Astrocyte of the spinal cord (primary cell): Measurements from ENCODE around the gene CDH12.
"Not testable (repeated sequence)": the region's sequence is repeated elsewhere in the genome, so short reads cannot be mapped to it uniquely, and the experiment has no call there.

Source experiments
- DNase-seq: peaks from one replicate; pipeline ENCODE4 v3.0.0; 2011; ENCODE audit warnings: low read depth, low spot score
- H3K4me3 ChIP-seq: 2 replicates; pipeline ENCODE4 v1.5.1; 2011; ENCODE audit warnings: low read depth, mild to moderate bottlenecking, low read length, moderate library complexity
- in situ Hi-C: cut with HindIII; loops from 2 replicates; pipeline ENCODE4 v1.10.0; 2017; ENCODE audit warnings: low sequenced_read_pairs
- TF ChIP-seq, protein P1 (sequence below): IDR thresholded peaks from 2 replicates; pipeline ENCODE4 v1.5.1; 2012; ENCODE audit warnings: low read depth, mild to moderate bottlenecking, low read length, inconsistent platforms

CDH12 gene

DNA sequence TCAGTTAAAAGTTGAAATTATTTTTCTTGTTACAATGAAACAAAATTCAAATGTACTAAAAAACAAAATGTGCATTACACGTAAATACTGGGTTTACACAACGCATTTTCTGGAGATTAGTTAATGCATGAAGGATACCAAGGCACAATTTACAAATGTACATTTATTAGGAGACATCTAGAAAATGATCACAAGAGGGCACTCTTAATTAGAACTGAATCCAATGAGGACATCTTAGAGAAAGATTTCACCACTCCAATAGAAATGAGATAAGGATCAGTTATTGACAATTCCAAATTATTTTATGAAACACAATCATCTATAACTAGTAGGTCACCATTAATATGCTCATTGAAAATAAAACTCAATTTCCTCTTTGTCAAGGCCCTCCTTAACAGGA is 36.6 kb upstream of the CDH12 start:
- DNase-seq: no peak
- H3K4me3 ChIP-seq: no peak overlapping the region
- in situ Hi-C loops: no loop called here
- TF ChIP-seq, protein P1, sequence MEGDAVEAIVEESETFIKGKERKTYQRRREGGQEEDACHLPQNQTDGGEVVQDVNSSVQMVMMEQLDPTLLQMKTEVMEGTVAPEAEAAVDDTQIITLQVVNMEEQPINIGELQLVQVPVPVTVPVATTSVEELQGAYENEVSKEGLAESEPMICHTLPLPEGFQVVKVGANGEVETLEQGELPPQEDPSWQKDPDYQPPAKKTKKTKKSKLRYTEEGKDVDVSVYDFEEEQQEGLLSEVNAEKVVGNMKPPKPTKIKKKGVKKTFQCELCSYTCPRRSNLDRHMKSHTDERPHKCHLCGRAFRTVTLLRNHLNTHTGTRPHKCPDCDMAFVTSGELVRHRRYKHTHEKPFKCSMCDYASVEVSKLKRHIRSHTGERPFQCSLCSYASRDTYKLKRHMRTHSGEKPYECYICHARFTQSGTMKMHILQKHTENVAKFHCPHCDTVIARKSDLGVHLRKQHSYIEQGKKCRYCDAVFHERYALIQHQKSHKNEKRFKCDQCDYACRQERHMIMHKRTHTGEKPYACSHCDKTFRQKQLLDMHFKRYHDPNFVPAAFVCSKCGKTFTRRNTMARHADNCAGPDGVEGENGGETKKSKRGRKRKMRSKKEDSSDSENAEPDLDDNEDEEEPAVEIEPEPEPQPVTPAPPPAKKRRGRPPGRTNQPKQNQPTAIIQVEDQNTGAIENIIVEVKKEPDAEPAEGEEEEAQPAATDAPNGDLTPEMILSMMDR: no peak

DNA sequence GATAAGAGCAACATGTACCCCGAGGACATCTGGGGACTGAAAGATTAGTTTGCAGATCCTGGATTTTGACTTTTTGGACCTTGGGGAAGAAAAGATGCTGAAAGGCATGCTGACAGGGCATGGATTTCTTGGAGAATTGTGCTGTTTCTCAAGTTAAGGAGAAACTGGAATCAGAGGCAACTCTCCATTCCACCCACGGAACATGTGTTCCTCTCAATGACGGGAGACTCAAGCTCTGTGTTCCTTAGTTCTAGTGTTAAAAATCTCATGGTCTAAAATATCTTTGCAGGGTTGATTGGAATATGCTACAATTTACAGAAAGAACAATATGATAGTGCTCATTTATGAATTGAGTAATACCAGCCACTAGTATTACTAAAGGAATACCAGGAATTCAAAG is 34.4 kb upstream of the CDH12 start:
- DNase-seq: no peak
- in situ Hi-C loops: no loop called here
- TF ChIP-seq, protein P1: no peak
- H3K4me3 ChIP-seq: no peak overlapping the region

DNA sequence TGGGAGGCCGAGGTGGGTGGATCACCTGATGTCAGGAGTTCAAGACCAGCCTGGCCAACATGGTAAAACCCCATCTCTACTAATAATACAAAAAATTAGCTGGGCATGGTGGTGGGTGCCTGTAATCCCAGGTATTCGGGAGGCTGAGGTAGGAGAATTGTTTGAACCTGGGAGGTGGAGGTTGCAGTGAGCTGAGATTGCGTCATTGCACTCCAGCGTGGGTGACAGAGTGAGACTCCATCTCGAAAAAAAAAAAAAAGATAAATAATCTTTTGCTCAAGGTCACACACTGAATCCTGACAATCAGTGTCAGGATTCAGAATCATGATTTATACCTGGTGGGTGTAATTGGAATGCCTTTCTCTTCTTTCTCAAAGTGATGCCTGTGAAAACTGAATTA is 5.8 kb upstream of the CDH12 start:
- H3K4me3 ChIP-seq, in situ Hi-C loops, DNase-seq: not testable (repeated sequence)

DNA sequence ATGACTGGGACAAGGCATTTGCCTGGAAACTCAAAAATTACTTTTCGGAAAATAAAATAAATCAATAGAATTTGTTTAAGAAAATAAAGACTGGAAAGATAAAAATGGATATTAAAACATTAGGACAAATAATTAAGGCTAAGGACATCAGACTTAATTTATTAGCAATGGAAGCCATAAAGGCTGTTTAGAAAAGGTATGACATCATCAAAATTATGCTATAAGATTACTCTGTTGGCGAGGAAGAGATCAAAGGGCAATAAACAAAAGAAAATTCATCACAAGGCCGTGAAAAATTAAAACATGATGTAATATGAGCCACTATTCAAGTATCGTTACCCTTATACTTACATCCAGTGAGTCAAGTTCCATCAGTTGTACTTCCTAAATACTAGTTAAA is 2.7 kb upstream of the CDH12 start:
- TF ChIP-seq, protein P1: no peak
- H3K4me3 ChIP-seq: no peak overlapping the region
- in situ Hi-C loops: no loop called here
- DNase-seq: no peak

DNA sequence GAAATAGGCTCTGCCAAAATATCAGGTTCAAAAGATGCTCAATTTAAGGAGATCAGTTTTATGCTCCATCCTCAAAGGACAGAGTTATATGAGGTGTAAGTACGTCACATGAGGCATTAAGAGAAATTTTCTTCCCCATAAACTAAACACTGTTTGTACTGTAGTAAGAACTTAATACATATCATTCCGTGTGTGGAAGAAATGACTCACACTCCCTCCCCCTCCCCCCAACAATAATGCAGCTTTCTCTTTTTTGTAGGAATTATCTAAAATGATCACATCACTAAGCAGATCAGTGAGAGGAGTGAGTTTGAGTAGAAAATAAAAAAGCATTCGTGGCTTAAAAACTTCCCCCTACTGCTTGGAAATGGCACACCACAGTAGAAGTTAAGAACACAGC is 2.2 kb downstream of the CDH12 start:
- no peak for DNase-seq
- in situ Hi-C loops: no loop called here
- H3K4me3 ChIP-seq: no peak overlapping the region
- TF ChIP-seq, protein P1: no peak

DNA sequence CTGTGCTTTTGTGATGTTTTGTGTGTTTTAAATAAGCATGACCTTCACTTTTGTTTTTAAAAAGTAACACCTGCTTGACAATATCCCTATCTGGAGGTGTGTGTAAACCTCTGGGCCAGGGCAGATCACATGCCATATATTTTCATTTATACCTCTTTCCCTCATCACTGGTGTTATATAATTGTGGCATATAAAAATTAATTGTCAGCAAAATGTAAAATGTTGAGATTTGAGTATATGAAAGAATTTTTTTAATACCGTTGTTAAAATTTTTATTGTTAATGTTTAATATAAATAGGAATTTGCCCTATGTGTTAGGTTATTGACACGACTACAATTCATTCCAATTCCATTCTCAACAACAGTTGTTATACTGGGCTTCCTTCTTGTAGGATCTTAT is 6.5 kb downstream of the CDH12 start:
- in situ Hi-C loops: no loop called here
- H3K4me3 ChIP-seq: no peak overlapping the region
- TF ChIP-seq, protein P1: no peak
- DNase-seq: no peak

DNA sequence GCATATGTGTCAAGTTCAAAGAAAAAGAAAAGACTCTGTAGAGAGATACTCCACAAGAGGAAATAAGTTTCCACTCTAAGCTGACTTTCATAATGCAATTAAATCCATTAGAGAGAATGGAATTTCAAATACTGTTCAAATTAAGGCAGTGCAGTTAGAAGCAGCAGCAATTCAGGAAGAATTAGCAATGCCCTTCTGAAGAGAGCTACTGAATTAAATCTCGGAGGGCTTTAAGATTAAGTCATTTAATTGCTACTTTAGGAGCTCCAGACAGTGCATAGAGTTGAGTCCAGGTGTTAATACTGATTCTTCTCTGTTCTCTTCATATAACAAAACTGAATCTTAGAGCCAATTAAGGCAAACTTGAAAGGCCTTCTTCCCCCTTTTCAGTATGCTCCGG is 8.5 kb downstream of the CDH12 start:
- in situ Hi-C loops: no loop called here
- DNase-seq: no peak
- H3K4me3 ChIP-seq: no peak overlapping the region
- TF ChIP-seq, protein P1: no peak
